GM12875 (cell line): ENCODE results near the gene WRNIP1.

ENCODE experiments used
- H3K4me3 ChIP-seq: one replicate; pipeline ENCODE4 v1.5.1; 2011; ENCODE audit warnings: low read depth, low read length, control low read depth
- TF ChIP-seq, protein P1 (sequence below): IDR thresholded peaks from 2 replicates; pipeline ENCODE4 v1.5.1; 2011; ENCODE audit warnings: low read depth, mild to moderate bottlenecking, control low read depth, inconsistent platforms, low read length, moderate library complexity, borderline replicate concordance; ENCODE audit not compliant: insufficient read depth

The WRNIP1 gene

DNA sequence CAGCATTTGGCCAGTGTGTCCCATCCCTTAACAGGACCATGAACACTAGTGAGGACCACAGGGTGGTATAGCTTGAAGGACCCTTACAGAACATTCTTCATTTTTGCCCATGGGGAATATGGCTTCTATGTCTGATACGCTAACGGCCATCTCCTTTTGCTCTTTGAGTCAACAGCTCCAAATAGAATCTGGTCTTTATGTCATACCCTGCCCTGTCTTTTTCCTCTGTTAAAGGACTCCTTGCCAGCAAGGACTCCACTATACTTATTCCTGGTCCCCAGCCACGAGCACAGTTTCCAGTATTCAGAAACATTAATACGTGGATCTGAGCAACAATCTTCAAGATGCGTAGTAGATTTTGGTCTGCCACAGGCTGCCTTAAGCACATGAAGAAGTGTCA, 53.9 kb downstream of the WRNIP1 start:
- TF ChIP-seq, protein P1, sequence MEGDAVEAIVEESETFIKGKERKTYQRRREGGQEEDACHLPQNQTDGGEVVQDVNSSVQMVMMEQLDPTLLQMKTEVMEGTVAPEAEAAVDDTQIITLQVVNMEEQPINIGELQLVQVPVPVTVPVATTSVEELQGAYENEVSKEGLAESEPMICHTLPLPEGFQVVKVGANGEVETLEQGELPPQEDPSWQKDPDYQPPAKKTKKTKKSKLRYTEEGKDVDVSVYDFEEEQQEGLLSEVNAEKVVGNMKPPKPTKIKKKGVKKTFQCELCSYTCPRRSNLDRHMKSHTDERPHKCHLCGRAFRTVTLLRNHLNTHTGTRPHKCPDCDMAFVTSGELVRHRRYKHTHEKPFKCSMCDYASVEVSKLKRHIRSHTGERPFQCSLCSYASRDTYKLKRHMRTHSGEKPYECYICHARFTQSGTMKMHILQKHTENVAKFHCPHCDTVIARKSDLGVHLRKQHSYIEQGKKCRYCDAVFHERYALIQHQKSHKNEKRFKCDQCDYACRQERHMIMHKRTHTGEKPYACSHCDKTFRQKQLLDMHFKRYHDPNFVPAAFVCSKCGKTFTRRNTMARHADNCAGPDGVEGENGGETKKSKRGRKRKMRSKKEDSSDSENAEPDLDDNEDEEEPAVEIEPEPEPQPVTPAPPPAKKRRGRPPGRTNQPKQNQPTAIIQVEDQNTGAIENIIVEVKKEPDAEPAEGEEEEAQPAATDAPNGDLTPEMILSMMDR = no peak
- no peak overlapping the region for H3K4me3 ChIP-seq

DNA sequence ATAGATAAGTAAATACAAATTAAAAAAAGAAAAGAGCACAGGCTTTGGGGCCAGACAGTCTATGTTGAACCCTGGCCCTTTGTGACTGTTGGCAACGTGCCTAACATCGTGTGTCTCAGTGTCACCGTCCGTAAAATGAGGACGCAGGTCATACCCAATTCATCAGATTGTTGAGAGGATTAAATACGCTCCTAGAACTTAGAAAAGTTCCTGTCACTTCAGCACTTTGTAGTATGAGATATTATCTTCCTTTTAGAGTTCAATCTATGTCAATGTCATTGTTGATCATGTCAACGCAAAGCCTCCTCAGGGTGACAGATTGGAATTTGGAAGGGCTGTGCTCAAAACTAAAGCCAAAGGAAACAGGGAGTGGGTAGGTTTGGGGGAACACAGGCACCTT, 54.8 kb downstream of the WRNIP1 start:
- TF ChIP-seq, protein P1 = no peak
- no peak overlapping the region for H3K4me3 ChIP-seq

DNA sequence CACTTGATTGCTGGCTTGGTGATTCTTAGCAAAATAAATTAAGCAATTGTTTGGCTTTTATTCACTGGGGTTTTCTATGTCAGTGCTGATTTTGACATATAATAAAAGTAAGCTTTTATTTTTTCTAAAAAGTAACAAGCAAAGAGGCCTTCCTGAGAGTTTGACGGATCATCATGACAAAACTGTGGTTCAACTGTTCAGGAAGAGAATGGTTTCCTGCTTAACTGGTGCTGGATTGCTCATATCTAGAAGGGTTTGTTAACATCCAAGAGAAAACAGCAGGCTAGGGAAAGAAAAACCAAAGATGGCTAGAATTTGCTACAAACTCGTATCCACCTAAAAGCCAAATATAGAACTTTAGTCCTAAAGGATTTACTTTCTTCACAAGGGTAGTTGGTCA, 55.2 kb downstream of the WRNIP1 start:
- no peak overlapping the region for H3K4me3 ChIP-seq
- TF ChIP-seq, protein P1 = no peak

DNA sequence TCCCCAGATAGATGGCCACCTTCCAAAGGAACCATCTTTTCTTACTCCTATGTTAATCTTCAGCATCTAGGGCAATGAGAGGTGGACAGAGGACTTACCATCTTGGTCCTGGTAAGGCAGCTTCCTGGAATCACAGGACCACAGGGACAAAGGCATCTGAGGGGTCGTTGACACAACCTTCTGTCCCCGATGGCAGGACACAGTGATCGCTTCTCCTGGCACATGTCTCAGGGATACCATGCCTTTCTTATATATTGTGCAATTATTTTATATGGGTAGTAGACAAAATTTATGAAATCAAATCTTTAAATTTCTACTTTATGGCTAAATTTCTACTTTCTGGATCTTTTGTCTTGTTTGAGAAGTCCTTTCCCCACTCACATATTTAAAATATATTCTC, 56.4 kb downstream of the WRNIP1 start:
- no peak overlapping the region for H3K4me3 ChIP-seq
- TF ChIP-seq, protein P1 = no peak

DNA sequence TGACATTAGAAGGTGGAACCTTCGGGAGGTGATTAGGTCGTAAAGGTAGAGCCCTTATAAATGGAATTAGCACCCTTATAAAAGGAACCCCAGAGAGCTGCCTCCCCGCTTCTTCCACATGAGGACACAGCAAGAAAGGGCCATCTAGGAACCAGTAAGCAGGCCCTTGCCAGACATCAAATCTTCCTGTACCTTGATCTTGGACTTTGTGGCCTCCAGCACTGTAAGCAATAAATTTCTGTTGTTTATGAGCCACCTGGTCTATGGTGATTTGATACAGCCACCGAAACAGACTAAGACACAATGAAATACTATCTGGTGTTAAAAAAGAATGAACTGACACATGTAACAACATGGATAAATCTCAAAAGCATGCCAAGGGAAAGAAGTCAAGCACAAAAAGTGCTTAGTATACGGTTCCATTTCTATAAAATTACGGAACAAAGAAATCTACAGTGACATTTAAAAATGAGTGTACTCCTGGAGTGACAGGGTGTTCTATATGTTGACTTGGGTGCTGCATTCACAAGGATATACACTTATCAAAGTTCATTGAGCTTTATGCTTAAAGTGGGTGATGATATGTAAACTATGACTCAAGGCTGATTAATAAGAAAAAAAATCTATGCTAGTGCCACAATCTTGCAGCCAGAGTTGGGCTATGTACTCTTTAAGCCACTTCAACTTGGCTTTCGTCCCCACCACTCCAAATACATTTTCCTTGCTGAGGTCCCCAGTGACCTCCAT, 58.1 kb downstream of the WRNIP1 start:
- H3K4me3 ChIP-seq = no peak overlapping the region
- TF ChIP-seq, protein P1 = no peak

DNA sequence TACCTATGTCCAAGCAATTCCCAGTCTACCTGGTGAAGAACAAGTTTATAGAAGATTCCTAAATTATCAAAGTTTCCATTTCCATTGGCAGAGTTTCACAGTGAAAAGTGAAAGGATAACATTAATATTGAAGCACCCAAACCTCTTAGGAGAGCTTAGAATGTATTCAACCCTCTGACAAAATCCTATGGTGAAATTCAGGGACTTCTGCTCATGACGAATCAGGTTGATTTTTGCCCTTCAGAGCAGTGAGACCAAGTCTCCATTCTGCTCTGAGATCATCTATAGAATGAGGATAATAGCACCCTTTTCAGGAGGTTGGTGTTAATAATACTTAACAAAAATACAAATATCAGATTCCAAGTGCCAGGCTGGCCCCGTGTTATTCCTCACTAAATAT, 60.9 kb downstream of the WRNIP1 start:
- TF ChIP-seq, protein P1 = no peak

DNA sequence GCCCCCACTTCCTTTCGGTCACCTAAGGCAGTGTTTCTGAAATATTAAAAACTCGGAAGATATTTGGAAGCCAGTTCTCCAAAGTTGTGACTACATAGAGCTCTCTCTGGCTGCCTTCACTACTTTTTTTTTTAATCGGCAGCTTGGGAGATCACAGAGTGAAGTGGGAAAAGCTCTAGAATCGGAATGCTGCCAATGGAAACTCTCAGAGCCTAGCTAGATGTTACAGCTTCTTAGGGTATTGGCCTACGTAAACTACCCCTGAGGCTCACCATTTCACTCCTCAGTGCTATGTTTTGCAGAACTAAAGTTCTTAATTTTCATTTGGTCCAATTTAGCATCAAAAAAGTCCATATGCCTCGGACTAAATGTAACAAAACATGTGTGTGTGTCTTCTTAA, 61.9 kb downstream of the WRNIP1 start:
- H3K4me3 ChIP-seq = no peak overlapping the region

More for the DNA sequence above, 60.9 kb downstream of the WRNIP1 start:
- no peak overlapping the region for H3K4me3 ChIP-seq

More for the DNA sequence above, 61.9 kb downstream of the WRNIP1 start:
- TF ChIP-seq, protein P1 = no peak
